ENCODE measurements around the gene DNAJB9. TPM values are rescaled to one million over a fixed set of nuclear protein-coding genes. Genes with fewer than 3 reads are reported as not detected.

The DNAJB9 gene
- total and polyA plus RNA-seq, 10 of the 15 experiments (the other 5 are each of a cell fraction or from before 2014, with no cell fraction given), result 4.5 to 20.9 (median 8.8) TPM

DNA sequence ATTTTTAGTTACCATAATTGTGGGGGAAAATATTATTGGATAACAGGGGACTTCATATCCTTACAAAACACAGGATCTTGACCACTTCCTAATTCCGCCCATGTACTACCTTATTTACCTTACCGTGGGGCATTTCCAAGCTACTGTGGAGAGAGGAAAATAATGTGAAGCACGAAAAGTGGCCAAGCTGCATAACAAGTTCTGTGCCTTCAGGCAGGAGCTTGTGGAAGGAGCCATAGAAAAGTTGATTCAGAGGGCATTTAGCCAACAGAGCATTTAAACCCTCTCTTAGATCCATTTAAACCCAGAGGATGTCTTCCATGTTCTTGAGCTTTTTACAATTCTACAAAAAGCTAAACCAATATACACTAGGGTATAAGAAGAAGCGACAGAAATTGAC lies 41.6 kb downstream of the DNAJB9 start (continued):
- TF ChIP-seq NR2C2 (IDR thresholded peaks at IDR 0.05; ENCODE audit: borderline replicate concordance, control insufficient read depth, insufficient read length, low read depth) (no peak), NBN (IDR thresholded peaks at IDR 0.05) (no peak), ATF2 (IDR thresholded peaks at IDR 0.05; ENCODE audit: low read length) (no peak), FOXK2 (IDR thresholded peaks at IDR 0.05) (no peak)

DNA sequence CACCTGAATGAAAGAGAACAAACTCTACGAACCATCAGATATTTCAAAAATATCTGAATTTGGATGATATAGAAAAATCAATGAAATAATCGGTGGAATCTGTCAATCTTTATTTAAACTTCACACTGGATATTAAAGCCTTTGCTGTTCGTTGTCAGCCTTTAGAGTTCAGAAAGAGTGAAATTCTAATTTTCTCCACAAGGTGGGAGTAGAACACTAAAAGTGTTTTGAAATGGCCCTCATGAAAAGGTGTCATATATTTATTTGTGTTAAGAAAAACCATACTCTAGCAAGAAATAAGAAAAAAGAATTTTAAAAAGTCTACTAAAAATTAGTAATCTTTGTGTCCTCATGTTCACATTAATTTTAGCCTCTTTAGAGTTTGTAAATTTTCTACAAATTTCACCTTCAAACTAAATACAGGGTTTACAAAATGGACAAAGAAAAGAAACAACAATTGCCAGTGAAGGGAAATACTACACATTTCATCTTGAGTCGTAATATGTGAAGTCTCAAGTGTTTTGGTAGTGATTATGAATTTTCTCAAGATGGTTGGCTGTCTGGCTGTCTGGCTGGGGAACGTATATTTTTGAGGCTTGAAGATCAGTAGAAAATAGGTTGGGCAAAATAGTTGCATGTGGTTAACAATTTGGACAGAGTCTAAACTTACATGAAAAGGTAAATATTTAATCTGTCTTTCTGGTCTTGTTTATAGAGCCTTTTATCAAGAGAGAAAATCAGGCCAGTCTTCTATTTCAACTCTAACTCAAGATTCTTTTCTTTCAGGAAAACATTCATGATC lies 43.7 kb downstream of the DNAJB9 start:
- no peak overlapping the region for H3K4me3 ChIP-seq
- H3K27me3 ChIP-seq (replicated peaks in 1 of 2; ENCODE audit: control insufficient read depth in 2 of 2, insufficient read depth in 2 of 2, low read length in 1 of 2), result peaks cover 0 to 4% of the 10 kb centered on the region in 2 experiments; a peak in 1 of 4 replicates
- H4K20me1 ChIP-seq (ENCODE audit: control insufficient read depth, insufficient read depth), result no peaks in the 10 kb centered on the region
- ATAC-seq (peak; percentile 83), FAIRE-seq (peak; percentile 31), DNase-seq (ENCODE audit: low read depth, low spot score) (no peak)
- in situ Hi-C loops (cut with MboI), result no loop called here
- ChIA-PET RAD21 (ENCODE audit: unreplicated experiment) (no interaction called here), POLR2A (no interaction called here), SMC1A (ENCODE audit: uncharacterized antibody, unreplicated experiment) (no interaction called here), CTCF (interaction anchor here (1.0 to 1.3 kb wide), 5 partner anchors 8 to 261 kb away, joined by 3 to 5 read pairs (median 3); no protein-coding TSS in a partner anchor)
- H3K9me3 ChIP-seq (replicated peaks; ENCODE audit: control insufficient read depth, insufficient read depth, low read length), result no peaks in the 10 kb centered on the region
- no peak overlapping the region for H2AFZ ChIP-seq (ENCODE audit: control insufficient read depth, low read depth, low read length)
- no peaks in the 10 kb centered on the region for H3K79me2 ChIP-seq (ENCODE audit: control insufficient read depth, insufficient read depth, low read length)
- BruUV-seq (replicated peaks), result no TSS peak
- WGBS (ENCODE audit: insufficient coverage, insufficient replicate concordance, low lambda C conversion rate, missing lambda C conversion rate), result 10% methylated on average over 5 of the region's 5 CpGs
- H3K9ac ChIP-seq (ENCODE audit: control insufficient read depth, insufficient read depth, low read length), result no peak overlapping the region
- no peak overlapping the region for H3K4me2 ChIP-seq (ENCODE audit: control insufficient read depth, insufficient read depth)
- intact Hi-C loops (cut with micrococcal nuclease; ENCODE audit: unreplicated experiment), result loop anchor here (1.0 to 10.0 kb wide), 2 partner anchors 262 to 1831 kb away; no protein-coding TSS in a partner anchor
- no peak overlapping the region for H3K27ac ChIP-seq (ENCODE audit: control insufficient read depth, insufficient read depth)
- no peaks in the 10 kb centered on the region for H3K36me3 ChIP-seq (ENCODE audit: control insufficient read depth in 2 of 2, insufficient read depth in 2 of 2, low read length in 1 of 2)
- peak; percentile 50; the same call in 1 of the 2 replicates for TF ChIP-seq SMC3 (IDR thresholded peaks at IDR 0.05; ENCODE audit: borderline replicate concordance, low read length)
- peak; percentile 78 for TF ChIP-seq RAD21 (IDR thresholded peaks at IDR 0.05; ENCODE audit: insufficient read depth, low read depth, low read length)
- no peak for TF ChIP-seq MYB (IDR thresholded peaks at IDR 0.05; ENCODE audit: borderline replicate concordance, low read depth, low read length)
- peak; percentile 46 to 71 (median 50); a peak in 5 of 6 replicates for TF ChIP-seq CTCF (IDR thresholded peaks at IDR 0.05 in 2 of 3, conservative IDR thresholded peaks at IDR 0.05 in 1 of 3; ENCODE audit: control insufficient read depth in 2 of 3, extremely low read depth in 1 of 3, insufficient read depth in 1 of 3, low read depth in 3 of 3, low read length in 3 of 3)
- H3K4me1 ChIP-seq (ENCODE audit: control insufficient read depth, insufficient read depth, low read length), result no peaks in the 10 kb centered on the region
